CD4-positive, alpha-beta T cell treated with Interferon alpha-2 for 1 hour (primary cell): ENCODE measurements around the gene DCAF11.

ENCODE experiments used
- DNase-seq, 2 donors: peaks; one replicate each; pipeline ENCODE4 v3.0.0-alpha.2; 2020 to 2022

The DCAF11 gene

GRCh38 chr14:24114532-24115421, at the start of gene DCAF11, which contains the start of gene NRL:
TSS of gene DCAF11 (plus strand) at chr14:24114777. CDS start at chr14:24115595, 818 bp downstream.
TSS of gene NRL (minus strand) at chr14:24114949. CDS start at chr14:24082848, 32,101 bp downstream.
- DNase-seq, result peak; percentile 100

DNA sequence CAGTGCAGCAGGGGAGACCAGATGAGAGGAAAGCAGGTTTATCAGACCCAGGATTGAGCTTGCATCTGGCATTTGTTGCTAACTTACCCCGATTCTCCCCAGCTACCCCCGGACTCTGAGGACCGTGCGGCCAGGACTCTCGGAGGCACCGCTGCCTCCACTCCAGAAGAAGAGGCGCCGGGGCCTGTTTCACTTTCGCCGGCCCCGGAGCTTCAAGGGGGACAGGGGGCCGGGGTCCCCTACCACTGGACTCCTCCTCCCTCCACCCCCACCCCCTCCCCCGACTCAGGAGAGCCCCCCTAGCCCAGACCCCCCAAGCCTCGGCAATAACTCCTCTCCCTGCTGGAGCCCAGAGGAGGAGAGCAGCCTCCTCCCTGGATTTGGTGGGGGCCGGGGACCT, 49.7 kb upstream of the DCAF11 start:
- no peak for DNase-seq

DNA sequence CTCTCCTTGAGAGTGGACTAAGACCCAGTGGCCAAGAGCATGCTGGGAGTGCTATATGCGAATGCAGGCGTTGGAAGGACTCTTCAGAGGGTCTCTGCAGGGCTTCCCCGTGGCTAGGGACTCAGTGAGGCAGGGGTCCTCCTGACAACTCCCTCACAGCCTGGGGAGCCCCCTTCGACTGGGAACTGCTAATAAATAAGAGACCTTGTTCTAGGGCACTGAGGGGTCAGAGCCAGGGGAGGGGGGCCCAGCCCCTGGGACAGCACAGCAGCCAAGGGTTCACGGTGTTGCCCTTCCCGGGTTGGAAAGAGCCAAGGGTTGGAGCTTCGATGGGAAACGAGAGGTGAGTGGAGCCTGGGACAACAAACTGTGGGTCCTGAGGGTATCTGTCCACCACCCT, 49.2 kb upstream of the DCAF11 start:
- no peak for DNase-seq

DNA sequence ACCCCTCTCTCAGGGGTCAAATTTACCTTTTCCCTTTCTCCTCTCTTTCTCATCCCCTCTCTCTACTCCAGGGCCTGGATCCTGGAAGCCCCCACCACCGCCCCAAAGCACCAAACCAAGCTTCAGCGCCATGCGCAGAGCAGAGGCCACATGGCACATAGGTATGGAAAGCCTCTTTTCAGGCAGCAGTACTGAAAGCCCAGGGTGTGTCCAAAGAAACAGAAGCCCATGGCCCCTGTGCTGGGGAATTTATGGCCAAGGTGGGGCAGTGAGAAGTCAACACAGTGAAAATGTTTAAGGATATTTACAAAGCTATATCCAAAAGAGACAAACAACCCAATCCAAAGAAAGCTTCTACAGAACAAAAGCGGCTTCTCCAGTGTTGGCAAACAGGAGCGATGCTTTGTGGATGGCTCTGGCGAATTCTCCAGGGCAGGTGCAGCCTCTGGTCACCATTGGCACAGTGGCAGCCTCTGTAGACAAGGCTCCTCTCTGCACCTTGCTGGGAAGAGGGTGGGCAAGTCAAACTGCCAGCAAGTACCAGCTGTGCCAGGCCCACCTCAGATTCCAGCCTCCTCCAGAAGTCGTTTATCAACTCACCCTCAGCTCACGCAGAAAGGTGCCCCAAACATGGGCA, 48.0 kb upstream of the DCAF11 start:
- no peak for DNase-seq

DNA sequence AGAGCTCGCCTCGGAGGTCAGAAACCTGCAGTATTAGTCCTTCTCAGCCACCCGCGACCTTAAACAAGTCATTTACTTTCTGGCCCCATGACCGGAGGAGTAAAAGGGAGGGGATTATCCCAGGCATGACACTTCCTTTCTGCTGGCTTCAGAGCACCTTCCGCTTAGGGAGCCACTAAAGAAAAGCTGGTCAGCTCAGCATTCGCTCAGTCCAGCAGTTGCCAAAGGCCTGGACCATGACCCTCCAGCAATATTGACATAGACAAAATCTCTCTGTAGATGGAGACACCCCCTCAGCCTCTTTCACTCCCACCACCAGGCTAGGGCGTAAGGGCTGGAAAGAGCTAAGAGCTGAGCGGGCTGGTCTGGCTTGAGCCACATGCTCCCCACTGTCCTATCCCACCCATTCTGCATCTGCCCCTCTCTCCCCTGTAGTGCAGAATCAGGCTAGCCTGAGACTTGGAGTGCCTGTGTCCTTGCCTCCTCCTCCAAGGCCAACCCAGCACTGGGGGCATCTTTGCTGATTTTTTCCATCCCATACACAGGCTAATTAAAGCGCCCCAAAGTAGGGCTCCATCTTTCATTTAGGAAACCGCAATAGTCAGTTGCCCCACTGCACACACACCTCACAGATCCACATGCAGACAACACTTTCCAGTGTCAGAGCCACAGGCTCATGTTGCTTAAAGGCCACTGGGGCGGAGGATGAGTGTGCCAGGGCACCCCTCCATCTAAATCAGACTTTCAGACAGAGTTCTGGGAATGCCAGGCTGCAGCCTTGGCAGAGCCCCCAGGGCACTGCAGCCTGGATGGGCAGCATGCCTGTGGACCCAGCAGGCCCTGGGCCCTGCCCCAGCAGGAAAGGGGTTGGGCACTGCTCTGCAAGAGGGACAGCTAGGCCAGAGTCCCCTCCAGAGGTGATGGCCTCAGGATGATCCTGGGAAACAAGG, 47.2 kb upstream of the DCAF11 start:
- DNase-seq, result no peak

DNA sequence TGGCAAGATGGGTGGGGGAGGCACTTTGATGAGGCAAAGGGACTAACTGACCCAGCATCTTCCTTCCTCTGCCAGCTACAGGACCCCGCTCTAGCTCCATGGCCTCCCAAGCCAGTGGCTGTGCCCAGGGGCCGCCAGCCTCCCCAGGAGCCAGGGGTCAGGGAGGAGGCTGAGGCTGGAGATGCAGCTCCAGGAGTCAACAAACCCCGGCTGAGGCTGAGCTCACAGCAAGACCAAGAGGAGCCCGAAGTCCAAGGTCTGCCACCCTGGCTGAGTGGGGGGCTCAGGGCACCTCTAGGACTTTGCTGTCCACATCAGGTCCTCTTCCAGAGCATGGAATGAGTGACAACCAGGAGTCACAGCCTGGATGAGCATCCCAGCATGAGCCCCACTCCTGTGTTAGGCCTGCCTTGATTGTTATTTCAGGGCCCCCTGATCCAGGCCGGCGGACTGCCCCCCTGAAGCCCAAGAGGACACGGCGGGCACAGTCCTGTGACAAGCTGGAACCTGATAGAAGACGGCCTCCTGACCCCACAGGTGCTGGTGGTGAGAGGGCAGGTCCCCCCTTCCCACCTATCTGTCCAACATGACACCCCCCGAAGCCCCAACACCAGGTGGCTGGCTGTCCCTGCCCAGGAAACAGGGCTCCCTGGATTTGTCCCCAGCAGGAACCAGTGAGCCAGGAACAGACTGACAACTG, 45.7 kb upstream of the DCAF11 start:
- no peak for DNase-seq

- no peak for DNase-seq
Measured at GRCh38 chr14:24069411-24069735, 45.2 kb upstream of the DCAF11 start.

GRCh38 chr14:24070285-24071143, 44.1 kb upstream of the DCAF11 start:
- DNase-seq, result no peak

DNA sequence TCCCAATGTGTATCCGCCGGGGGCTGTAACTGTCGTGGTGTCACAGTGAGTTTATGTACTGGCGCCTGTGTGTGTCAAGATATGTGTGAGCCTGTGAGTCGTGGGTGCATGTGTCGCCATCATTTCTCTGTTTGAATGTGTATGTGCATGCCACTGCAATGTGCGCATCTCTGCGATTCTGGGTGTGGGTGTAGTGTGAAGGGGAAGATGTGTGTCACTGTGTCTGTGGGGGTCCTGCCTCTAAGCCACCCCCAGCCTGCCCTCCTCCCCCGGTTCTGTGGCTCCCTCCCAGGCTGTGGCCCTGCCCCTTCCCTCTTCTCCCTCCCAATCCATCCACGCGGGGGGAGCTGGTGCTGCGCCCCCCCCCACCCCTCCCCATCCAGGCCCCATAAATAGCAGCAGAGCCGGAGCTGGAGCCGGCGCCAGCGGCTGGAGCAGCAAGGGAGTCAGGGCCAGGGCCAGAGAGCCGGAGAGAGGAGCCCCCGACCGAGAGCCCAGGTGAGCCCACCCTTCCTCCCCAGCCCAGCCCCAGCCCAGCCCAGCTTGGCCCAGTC, 43.4 kb upstream of the DCAF11 start, which contains the start of gene CPNE6:
TSS of gene CPNE6 (plus strand) at position 419 of the 554 bp plus-strand sequence. CDS start 1,375 bp downstream, outside the sequence.
- DNase-seq, result no peak

DNA sequence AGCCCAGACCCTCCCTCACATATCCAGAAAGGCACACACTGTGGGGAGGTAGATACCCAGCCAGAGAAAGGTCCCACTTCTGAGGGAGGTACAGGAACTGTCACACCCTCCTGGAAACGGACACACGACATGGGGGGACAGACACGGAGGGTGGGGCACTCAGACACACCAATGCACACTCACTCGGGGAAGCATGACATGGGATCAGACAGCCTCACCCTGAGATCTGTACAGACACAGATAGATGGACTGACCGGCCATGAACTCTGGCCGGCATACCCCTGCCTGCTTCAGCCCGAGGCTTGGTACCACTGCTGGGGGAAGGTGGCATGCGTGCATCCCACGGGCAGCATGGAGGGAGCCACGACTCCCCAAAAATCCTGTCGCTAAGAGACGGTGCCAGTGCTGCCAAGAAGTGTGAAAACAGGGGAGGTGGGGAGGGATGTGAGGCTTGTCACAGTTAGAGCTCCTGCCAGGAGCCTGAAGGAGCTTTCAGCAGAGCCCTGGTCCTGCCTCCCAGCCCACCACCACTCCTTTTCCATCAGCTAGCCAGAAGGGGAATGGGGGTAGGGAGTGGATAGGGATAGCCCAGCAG, 42.6 kb upstream of the DCAF11 start:
- no peak for DNase-seq

DNA sequence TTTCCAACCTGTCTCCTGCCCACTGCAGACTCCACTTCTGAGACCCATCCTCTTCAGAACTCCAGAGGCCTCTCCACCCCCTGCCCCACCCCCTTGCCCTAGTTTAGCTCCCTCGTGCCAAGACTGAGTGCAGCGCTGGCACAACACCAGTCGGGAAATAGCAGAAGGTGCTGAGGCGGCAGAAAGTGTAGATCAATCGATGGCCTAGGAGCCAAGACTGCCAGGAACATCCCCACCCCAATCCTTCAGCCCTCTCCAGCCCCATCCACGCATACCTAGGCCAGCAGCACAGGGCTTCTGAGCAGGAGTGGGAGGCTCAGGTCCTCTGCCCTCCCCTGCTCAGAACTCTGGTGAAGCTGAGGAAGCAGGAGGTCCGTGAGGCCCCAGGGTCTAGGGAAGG, 42.1 kb upstream of the DCAF11 start:
- no peak for DNase-seq

DNA sequence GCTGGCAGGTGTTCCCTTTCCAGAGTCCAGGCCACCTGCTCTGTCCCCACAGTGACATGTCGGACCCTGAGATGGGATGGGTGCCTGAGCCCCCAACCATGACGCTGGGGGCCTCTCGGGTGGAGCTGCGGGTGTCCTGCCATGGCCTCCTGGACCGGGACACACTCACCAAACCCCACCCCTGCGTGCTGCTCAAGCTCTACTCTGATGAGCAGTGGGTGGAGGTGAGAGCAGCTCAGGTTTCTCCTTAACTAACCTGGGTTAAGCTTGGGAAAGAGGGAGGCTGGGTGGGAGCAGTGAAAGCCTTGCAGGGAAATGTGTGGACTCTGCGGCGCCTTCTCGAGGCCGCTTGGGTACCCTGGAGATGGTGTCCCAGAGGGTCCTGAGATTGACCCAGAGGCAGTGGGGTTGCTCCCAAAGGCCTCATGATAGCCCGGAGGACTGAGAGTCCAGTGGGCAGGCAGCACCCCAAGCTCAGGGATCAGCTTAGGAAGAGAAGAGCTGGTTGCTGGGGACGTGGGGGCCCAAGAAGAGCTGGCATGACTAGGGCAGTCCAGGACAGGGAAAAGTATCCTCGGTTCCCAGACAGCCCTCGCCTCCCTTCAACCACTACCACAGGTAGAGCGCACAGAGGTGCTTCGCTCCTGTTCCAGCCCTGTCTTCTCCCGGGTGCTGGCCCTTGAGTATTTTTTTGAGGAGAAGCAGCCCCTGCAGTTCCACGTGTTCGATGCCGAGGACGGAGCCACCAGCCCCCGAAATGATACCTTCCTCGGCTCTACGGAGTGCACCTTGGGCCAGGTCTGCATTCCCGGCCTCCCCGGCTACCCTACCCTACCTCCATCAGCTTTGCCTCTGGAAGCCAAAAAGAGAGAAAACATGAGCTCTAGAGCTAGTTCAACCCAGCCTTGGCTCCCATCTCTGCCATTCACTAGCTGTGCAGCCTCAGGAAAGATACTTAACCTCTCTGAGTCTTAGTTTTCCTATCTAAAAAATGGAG, 41.4 kb upstream of the DCAF11 start:
- no peak for DNase-seq

DNA sequence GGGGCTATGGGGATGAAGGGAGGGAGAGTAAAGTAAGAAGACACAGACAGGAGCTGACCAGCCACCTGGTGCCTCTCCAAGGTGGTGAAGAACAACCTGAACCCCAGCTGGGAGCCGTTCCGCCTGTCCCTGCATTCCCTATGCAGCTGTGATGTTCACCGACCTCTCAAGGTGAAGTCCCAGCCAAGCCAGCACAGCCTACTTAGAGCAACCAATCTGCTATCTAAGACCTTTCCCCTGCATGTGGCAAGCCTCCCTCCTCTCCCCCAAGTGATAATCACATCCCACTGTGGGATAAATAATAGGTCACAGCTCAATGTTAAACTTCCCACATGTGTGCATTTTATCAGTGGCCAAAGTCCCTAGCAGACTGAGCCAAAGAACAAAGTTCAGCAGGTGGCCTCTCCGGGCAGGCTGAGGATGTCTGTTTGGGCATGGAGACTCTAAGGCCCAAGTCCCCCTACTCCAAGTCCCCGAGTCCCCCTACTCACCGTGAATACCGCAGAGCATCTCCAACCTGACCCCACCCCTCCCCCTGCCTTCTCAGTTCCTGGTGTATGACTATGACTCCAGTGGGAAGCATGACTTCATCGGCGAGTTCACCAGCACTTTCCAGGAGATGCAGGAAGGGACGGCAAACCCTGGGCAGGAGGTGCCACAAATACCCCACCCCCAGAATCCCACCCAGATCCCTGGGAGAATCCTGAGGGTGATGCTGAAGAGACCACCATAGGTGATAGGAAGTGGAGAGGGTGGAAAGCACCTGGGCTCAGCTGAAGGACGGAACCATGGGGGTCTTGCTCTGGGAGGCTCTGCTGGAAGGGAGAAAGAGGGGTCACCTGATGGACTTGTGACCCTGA, 39.7 kb upstream of the DCAF11 start:
- DNase-seq, result no peak

DNA sequence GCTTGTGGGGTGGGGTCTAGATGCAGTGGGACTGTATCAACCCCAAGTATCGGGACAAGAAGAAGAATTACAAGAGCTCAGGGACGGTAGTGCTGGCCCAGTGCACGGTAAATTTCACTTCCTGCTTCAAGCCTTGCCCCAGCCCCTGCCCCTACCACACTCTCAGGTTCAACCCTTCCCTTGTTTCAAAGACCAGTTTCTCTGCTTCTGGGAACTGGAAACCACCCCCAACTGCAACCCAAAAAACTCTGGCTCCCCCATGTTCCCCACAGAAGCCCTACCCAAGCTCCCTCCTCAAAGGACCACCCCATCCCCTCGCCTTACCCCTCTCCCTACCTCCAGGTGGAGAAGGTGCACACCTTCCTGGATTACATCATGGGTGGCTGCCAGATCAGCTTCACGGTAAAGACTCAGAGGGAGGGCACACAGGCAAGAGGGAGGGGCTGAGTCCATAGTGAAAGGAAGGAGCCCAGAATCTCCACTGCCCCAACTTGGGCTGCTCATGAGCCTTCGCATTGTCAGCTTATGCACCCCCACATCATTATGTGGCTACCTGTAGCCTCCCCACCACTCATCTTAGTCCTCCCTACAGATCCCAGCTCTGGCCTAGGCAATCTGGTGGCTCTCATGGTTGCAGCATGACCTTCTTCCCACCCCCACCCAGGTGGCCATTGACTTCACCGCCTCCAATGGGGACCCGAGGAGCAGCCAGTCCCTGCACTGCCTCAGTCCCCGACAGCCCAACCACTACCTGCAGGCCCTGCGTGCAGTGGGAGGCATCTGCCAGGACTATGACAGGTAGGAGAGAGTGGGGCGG, 38.9 kb upstream of the DCAF11 start:
- no peak for DNase-seq

- DNase-seq, result no peak
Measured at GRCh38 chr14:24076302-24076601, 38.3 kb upstream of the DCAF11 start.

DNA sequence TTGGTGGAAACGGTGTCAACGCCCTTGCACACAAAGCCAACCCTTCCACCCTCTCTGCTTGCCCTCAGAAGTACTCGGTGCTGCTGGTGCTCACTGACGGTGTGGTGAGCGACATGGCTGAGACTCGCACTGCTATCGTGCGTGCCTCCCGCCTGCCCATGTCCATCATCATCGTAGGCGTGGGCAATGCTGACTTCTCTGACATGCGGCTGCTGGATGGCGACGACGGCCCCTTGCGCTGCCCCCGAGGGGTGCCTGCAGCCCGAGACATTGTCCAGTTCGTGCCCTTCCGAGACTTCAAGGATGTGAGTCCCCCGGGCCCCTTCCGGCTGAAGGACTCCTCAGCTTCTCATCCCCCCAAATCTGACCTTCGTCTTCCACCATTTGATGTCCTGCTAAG, 37.5 kb upstream of the DCAF11 start:
- no peak for DNase-seq

DNA sequence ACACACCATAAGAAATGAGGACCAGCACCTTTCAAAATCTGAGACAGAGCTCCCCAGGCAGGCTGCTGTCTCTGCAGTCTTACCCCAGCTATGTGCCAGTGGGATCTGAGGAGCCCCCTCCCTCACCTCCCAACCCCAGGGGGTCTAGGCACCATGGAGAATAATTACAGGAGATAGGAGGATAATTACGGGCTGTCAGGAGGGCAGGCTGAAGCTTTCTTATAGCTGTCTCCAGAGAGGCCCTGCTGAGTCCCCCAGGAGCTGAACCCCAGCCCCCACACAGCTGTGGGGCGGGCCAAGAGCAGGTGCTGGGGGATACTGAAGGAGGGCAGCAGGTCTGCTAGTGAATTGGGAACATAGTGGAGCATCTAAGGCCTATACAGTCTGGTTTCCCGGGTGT, 36.4 kb upstream of the DCAF11 start:
- DNase-seq, result no peak
